Karpas-422 (cell line): ENCODE results near the gene TMA16. TPM values are rescaled to one million over a fixed set of nuclear protein-coding genes. Genes with fewer than 3 reads are reported as not detected.

Experiments
- DNase-seq: peaks from one replicate; pipeline ENCODE4 v3.0.0-alpha.2; 2015
- H2AFZ ChIP-seq: fragments of 200-600 bp; sonication (generic); 2 replicates; pipeline ENCODE4 v1.6.1; 2014; ENCODE audit warnings: antibody characterized with exemption, low read length, mixed read lengths
- H3K27ac ChIP-seq: fragments of 200-600 bp; sonication (generic); 2 replicates; pipeline ENCODE4 v1.5.1; 2014; ENCODE audit warnings: mild to moderate bottlenecking, low read length, moderate library complexity
- H3K27me3 ChIP-seq: fragments of 200-600 bp; sonication (generic); 2 replicates; pipeline ENCODE4 v1.6.1; 2014; ENCODE audit warnings: low read length, mixed read lengths
- H3K36me3 ChIP-seq: fragments of 200-600 bp; sonication (generic); 2 replicates; pipeline ENCODE4 v1.6.1; 2014; ENCODE audit warnings: low read length, mixed read lengths; ENCODE audit not compliant: insufficient read depth
- H3K4me1 ChIP-seq: fragments of 200-600 bp; sonication (generic); 2 replicates; pipeline ENCODE4 v1.6.1; 2014; ENCODE audit warnings: mild to moderate bottlenecking, low read length, mixed read lengths
- H3K4me2 ChIP-seq: fragments of 200-600 bp; sonication (generic); 2 replicates; pipeline ENCODE4 v1.6.1; 2014; ENCODE audit warnings: low read length, low read depth, mild to moderate bottlenecking; ENCODE audit not compliant: poor library complexity, severe bottlenecking
- H3K4me3 ChIP-seq: fragments of 200-600 bp; sonication (generic); 2 replicates; pipeline ENCODE4 v1.5.1; 2014; ENCODE audit warnings: mild to moderate bottlenecking, antibody characterized with exemption, low read length, mixed read lengths
- H3K79me2 ChIP-seq: fragments of 200-600 bp; sonication (generic); 2 replicates; pipeline ENCODE4 v1.6.1; 2014; ENCODE audit warnings: mild to moderate bottlenecking, low read length, mixed read lengths
- H3K9ac ChIP-seq: fragments of 200-600 bp; sonication (generic); 2 replicates; pipeline ENCODE4 v1.6.0; 2014; ENCODE audit warnings: low read length
- H3K9me2 ChIP-seq: fragments of 200-600 bp; sonication (generic), shearing (Covaris generic); replicated peaks from 2 replicates; pipeline ENCODE4 v1.6.0; 2014; ENCODE audit warnings: mild to moderate bottlenecking, low read length, moderate library complexity; ENCODE audit not compliant: insufficient read depth
- H3K9me3 ChIP-seq: fragments of 300-700, 200-600 bp; sonication (generic); 2 replicates; pipeline ENCODE4 v1.6.1; 2014; ENCODE audit warnings: low read length, mixed read lengths
- H4K20me1 ChIP-seq: fragments of 200-600 bp; sonication (generic); 2 replicates; pipeline ENCODE4 v1.6.1; 2014; ENCODE audit warnings: mild to moderate bottlenecking, antibody characterized with exemption, low read length, low read depth; ENCODE audit not compliant: insufficient read depth
- total RNA-seq: library from RNA; depleted of rRNA; stranded (reverse); fragments of >200 nt; shearing (Covaris generic); gene quantifications from 2 replicates; pipeline ENCODE4 v1.2.3, GENCODE V29; 2014; ENCODE audit warnings: low replicate concordance

TMA16 gene
- total RNA-seq, 1 experiment from 2014 or later: 86.0 TPM

DNA sequence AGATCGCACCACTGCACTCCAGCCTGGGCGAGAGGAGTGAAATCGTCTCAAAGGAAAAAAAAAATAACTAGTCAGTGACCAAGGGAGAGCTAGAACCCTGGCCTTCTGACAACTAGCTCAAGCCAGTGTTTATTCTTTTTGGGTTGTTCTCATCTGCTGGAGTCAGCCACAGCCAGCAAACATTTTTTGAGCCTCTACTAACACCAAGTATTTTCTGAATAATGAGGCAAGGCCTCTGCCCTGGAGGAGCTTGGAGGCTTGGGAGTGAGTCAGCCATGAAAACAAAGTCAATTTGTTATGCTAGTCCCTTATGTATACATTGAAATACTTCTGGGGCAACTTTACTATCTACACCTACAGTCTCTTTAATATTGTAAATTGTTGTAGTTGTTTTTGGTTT is 46.5 kb downstream of the TMA16 start:
- H3K79me2 ChIP-seq: no peaks in the 10 kb centered on the region
- no peak overlapping the region for H3K9ac ChIP-seq
- H3K9me2 ChIP-seq: no peaks in the 10 kb centered on the region
- H3K4me2 ChIP-seq: no peak overlapping the region
- no peak overlapping the region for H2AFZ ChIP-seq
- H3K9me3 ChIP-seq: no peaks in the 10 kb centered on the region
- H3K36me3 ChIP-seq: no peaks in the 10 kb centered on the region; the same call in 1 of the 2 replicates
- H3K27me3 ChIP-seq: no peaks in the 10 kb centered on the region
- H3K27ac ChIP-seq: no peak overlapping the region
- no peak for DNase-seq
- H3K4me3 ChIP-seq: no peak overlapping the region
- H4K20me1 ChIP-seq: no peaks in the 10 kb centered on the region
- peaks cover 34% of the 10 kb centered on the region for H3K4me1 ChIP-seq

- H3K79me2 ChIP-seq: no peaks in the 10 kb centered on the region
- no peak overlapping the region for H3K9ac ChIP-seq
Observed at GRCh38 chr4:163542275-163542674, 47.8 kb downstream of the TMA16 start.

GRCh38 chr4:163544407-163545038 is 50.0 kb downstream of the TMA16 start:
- peak; percentile 92 for DNase-seq
- H4K20me1 ChIP-seq: no peaks in the 10 kb centered on the region
- H3K79me2 ChIP-seq: no peaks in the 10 kb centered on the region
- H3K27ac ChIP-seq: no peak overlapping the region
- peak overlapping the region; percentile 14; the same call in 1 of the 2 replicates for H3K9ac ChIP-seq
- H3K4me1 ChIP-seq: peaks cover 39% of the 10 kb centered on the region
- no peak overlapping the region for H3K4me3 ChIP-seq
- H3K4me2 ChIP-seq: peak overlapping the region; percentile 44
- H3K9me2 ChIP-seq: no peaks in the 10 kb centered on the region
- H2AFZ ChIP-seq: peak overlapping the region; percentile 2; the same call in 1 of the 2 replicates
- H3K9me3 ChIP-seq: no peaks in the 10 kb centered on the region
- H3K27me3 ChIP-seq: no peaks in the 10 kb centered on the region
- H3K36me3 ChIP-seq: no peaks in the 10 kb centered on the region

More at GRCh38 chr4:163542275-163542674, 47.8 kb downstream of the TMA16 start:
- Histone ChIP-seq H2AFZ (no peak overlapping the region), H3K27me3 (no peaks in the 10 kb centered on the region), H3K4me2 (no peak overlapping the region), H3K36me3 (no peaks in the 10 kb centered on the region; the same call in 1 of the 2 replicates), H4K20me1 (no peaks in the 10 kb centered on the region), H3K27ac (peak overlapping the region; percentile 31), H3K9me2 (no peaks in the 10 kb centered on the region), H3K9me3 (no peaks in the 10 kb centered on the region), H3K4me3 (no peak overlapping the region), H3K4me1 (peaks cover 34% of the 10 kb centered on the region)
- no peak for DNase-seq

GRCh38 chr4:163548481-163549243 is 54.2 kb downstream of the TMA16 start:
- Histone ChIP-seq H3K27me3 (no peaks in the 10 kb centered on the region), H3K9me3 (no peaks in the 10 kb centered on the region), H3K9me2 (no peaks in the 10 kb centered on the region), H3K27ac (no peak overlapping the region), H3K79me2 (no peaks in the 10 kb centered on the region), H3K9ac (no peak overlapping the region), H3K4me3 (no peak overlapping the region), H3K4me2 (peak overlapping the region; percentile 21), H4K20me1 (no peaks in the 10 kb centered on the region), H3K36me3 (no peaks in the 10 kb centered on the region), H3K4me1 (peaks cover 27% of the 10 kb centered on the region), H2AFZ (no peak overlapping the region)
- peak; percentile 85 for DNase-seq

DNA sequence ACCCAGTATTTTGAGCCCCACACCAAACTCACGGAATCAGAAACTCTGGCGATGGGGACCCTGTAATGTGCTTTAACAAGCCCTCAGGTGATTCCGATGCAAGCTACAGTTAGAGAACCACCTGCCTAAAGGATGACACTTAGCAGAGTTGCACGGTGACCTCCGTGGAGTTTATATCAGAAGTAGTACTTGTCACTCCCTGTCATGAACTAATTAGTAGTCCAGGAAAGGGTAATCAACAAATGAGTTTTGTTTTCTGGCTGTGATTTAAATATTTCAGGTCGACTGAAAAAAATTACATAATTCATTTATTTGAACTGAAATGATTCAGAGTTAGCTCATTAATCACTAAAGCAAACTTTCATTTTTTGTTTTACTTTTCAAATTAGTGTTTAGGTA is 56.4 kb downstream of the TMA16 start:
- Histone ChIP-seq H3K4me2 (peak overlapping the region; percentile 66), H3K79me2 (no peaks in the 10 kb centered on the region)

DNA sequence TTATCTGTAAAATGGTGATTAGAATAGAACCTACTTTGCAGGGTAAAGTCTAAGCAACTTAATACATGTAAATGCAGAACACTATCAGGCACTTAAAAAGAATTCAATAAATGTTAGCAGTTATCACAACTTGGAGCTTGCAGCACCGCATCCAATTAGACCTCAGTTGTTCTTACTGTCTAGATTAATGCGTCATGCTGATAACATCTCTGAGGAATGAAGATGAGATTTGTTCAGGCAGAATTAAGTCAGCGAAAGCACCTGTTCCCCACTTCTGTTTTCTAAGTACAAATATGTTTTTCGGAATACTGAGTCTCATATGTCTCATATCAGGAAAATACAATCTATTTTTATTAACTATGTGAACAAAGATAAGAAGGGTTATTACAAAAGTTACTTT is 58.7 kb downstream of the TMA16 start:
- H3K36me3 ChIP-seq: no peaks in the 10 kb centered on the region
- H3K9ac ChIP-seq: no peak overlapping the region
- H3K4me2 ChIP-seq: no peak overlapping the region
- no peaks in the 10 kb centered on the region for H3K9me2 ChIP-seq
- H3K79me2 ChIP-seq: no peaks in the 10 kb centered on the region
- H4K20me1 ChIP-seq: no peaks in the 10 kb centered on the region
- no peak for DNase-seq
- no peaks in the 10 kb centered on the region for H3K9me3 ChIP-seq
- no peak overlapping the region for H2AFZ ChIP-seq
- peaks cover 35% of the 10 kb centered on the region for H3K4me1 ChIP-seq
- no peaks in the 10 kb centered on the region for H3K27me3 ChIP-seq
- no peak overlapping the region for H3K4me3 ChIP-seq
- no peak overlapping the region for H3K27ac ChIP-seq

More for the DNA sequence above, 56.4 kb downstream of the TMA16 start:
- no peak overlapping the region for H3K4me3 ChIP-seq
- H4K20me1 ChIP-seq: no peaks in the 10 kb centered on the region
- H3K27ac ChIP-seq: no peak overlapping the region
- peaks cover 20% of the 10 kb centered on the region for H3K4me1 ChIP-seq
- no peaks in the 10 kb centered on the region for H3K9me2 ChIP-seq
- no peaks in the 10 kb centered on the region for H3K27me3 ChIP-seq
- no peak overlapping the region for H2AFZ ChIP-seq
- H3K9me3 ChIP-seq: no peaks in the 10 kb centered on the region
- DNase-seq: no peak
- no peak overlapping the region for H3K9ac ChIP-seq
- H3K36me3 ChIP-seq: no peaks in the 10 kb centered on the region

DNA sequence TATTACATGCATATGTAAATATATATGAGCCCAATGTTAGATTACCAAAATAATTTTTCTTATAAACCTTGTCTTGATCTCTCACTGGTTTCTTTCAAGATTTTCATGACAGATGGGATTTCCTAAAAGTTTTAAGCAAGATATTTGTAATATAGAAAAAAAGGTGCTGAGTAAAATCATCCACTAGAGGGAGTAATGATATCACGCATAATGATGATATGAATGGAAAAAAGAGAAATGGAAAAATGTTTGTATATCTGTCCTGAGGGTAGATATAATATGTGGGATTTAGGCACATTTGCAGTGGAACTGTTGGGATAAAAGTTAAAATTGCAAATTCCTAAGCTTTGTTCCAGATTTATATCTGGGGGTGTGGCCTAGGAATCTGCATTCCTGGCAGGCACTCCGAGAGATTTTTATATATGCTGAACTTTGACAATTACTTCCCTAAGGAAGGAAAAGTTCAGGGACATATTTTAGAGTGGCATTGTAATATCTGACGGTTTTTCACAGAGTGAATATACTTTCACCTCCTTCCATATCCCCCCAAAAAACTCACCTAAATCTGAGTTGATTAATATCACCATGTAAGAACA is 60.5 kb downstream of the TMA16 start:
- H3K4me3 ChIP-seq: no peak overlapping the region
- peak; percentile 89 for DNase-seq
- no peak overlapping the region for H3K4me2 ChIP-seq
- no peaks in the 10 kb centered on the region for H3K79me2 ChIP-seq
- H3K9me3 ChIP-seq: no peaks in the 10 kb centered on the region
- H3K27ac ChIP-seq: no peak overlapping the region
- H3K4me1 ChIP-seq: peaks cover 37% of the 10 kb centered on the region
- no peaks in the 10 kb centered on the region for H4K20me1 ChIP-seq
- no peaks in the 10 kb centered on the region for H3K36me3 ChIP-seq
- H3K9me2 ChIP-seq: no peaks in the 10 kb centered on the region
- no peak overlapping the region for H2AFZ ChIP-seq
- H3K9ac ChIP-seq: no peak overlapping the region
- H3K27me3 ChIP-seq: no peaks in the 10 kb centered on the region

DNA sequence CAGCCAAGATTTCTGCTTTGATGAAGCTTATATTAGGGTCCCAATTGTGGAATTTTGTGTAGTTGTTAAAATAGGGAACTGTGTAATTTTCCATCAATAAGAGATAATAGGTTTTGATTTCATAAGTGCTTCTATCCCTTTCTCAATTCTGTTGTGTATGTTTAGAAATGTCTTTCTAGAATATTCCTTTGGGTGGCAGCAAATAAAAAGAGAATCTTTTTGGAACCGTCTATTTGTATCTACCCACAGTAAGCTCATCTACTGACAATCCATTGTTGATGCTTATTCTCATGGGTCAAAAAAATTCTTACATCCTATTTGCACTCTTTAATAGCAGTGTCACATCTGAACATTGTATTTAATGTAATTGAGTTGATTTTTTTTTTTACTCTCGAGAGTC is 61.7 kb downstream of the TMA16 start:
- H3K36me3 ChIP-seq: no peaks in the 10 kb centered on the region
- H4K20me1 ChIP-seq: no peaks in the 10 kb centered on the region

More for the DNA sequence above, 61.7 kb downstream of the TMA16 start:
- Histone ChIP-seq H3K9me2 (no peaks in the 10 kb centered on the region), H3K79me2 (no peaks in the 10 kb centered on the region), H3K4me1 (peaks cover 31% of the 10 kb centered on the region), H3K9ac (no peak overlapping the region), H3K4me2 (no peak overlapping the region), H3K27ac (no peak overlapping the region), H3K27me3 (no peaks in the 10 kb centered on the region), H2AFZ (no peak overlapping the region), H3K9me3 (no peaks in the 10 kb centered on the region), H3K4me3 (no peak overlapping the region)
- peak; percentile 74 for DNase-seq
